K562 (cell line): ENCODE data around the gene PRMT3. TPM values are rescaled to one million over a fixed set of nuclear protein-coding genes. Genes with fewer than 3 reads are reported as not detected.

Experiments used
- CREBBP ChIP-seq: IDR thresholded peaks from one replicate; pipeline ENCODE4 v1.6.1; 2012; ENCODE audit warnings: low read depth, mild to moderate bottlenecking, control low read depth, inconsistent platforms, low read length
- EGR1 ChIP-seq: fragments of 450-650 bp; conservative IDR thresholded peaks from 2 replicates; pipeline ENCODE4 v1.6.1; 2017; ENCODE audit warnings: mild to moderate bottlenecking
- ETV1 ChIP-seq: fragments of 450-650 bp; conservative IDR thresholded peaks from 2 replicates; pipeline ENCODE4 v1.6.1; 2016; ENCODE audit warnings: missing genetic modification characterization, control low read depth, low read depth, missing compliant biosample characterization
- FOXJ2 ChIP-seq: fragments of 200-800 bp; sonication (Bioruptor generic); IDR thresholded peaks from 2 replicates; pipeline ENCODE4 v1.6.1; 2016; ENCODE audit warnings: missing genetic modification characterization, missing compliant biosample characterization
- FOXK2 ChIP-seq, 2 experiments: fragments of 450-650 bp; IDR thresholded peaks in 1 of 2; conservative IDR thresholded peaks in 1 of 2; 2 replicates each; pipeline ENCODE4 v1.6.1; 2016; ENCODE audit warnings: low read depth in 2 of 2, mild to moderate bottlenecking in 1 of 2
- GTF2F1 ChIP-seq: IDR thresholded peaks from 2 replicates; pipeline ENCODE4 v1.6.1; 2011; ENCODE audit warnings: low read depth, low read length, improper control_type of control experiment
- MTA2 ChIP-seq: fragments of 450-650 bp; IDR thresholded peaks from 2 replicates; pipeline ENCODE4 v1.6.1; 2016; ENCODE audit warnings: low read depth
- NCOA4 ChIP-seq: fragments of 450-650 bp; IDR thresholded peaks from 2 replicates; pipeline ENCODE4 v1.6.1; 2018; ENCODE audit warnings: mild to moderate bottlenecking; ENCODE audit not compliant: partially characterized antibody
- OTX1 ChIP-seq: fragments of 450-650 bp; formaldehyde crosslinking; IDR thresholded peaks from 2 replicates; pipeline ENCODE4 v1.4.0; 2022; ENCODE audit warnings: mild to moderate bottlenecking
- POLR3G ChIP-seq: IDR thresholded peaks from 2 replicates; pipeline ENCODE4 v1.6.1; 2011; ENCODE audit not compliant: insufficient read length, insufficient replicate concordance; ENCODE audit errors: extremely low read depth
- RAD51 ChIP-seq: fragments of 450-650 bp; IDR thresholded peaks from 2 replicates; pipeline ENCODE4 v1.7.1; 2016; ENCODE audit warnings: low read depth, mild to moderate bottlenecking, borderline replicate concordance
- SOX6 ChIP-seq: fragments of 450-650 bp; IDR thresholded peaks from 2 replicates; pipeline ENCODE4 v1.6.1; 2014; ENCODE audit warnings: mild to moderate bottlenecking
- TCF3 ChIP-seq: sonication (generic); formaldehyde crosslinking; IDR thresholded peaks from 2 replicates; pipeline ENCODE4 v1.4.0; 2020; ENCODE audit warnings: mild to moderate bottlenecking, missing genetic modification reagents
- ZNF12 ChIP-seq: sonication (generic); formaldehyde crosslinking; IDR thresholded peaks from 2 replicates; pipeline ENCODE4 v1.4.0; 2020; ENCODE audit warnings: mild to moderate bottlenecking, missing genetic modification reagents
- ZNF212 ChIP-seq: fragments of 450-650 bp; formaldehyde crosslinking; IDR thresholded peaks from 2 replicates; pipeline ENCODE4 v1.4.0; 2020; ENCODE audit warnings: mild to moderate bottlenecking
- ZNF274 ChIP-seq: IDR thresholded peaks from 2 replicates; pipeline ENCODE4 v1.6.1; 2011; ENCODE audit warnings: low read depth, mild to moderate bottlenecking, low read length, moderate library complexity, borderline replicate concordance
- polyA plus RNA-seq, 8 experiments: library from polyadenylated mRNA; depleted of rRNA in 4 of 8; stranded (reverse) in 5 of 8; unstranded in 3 of 8; fragments of >200 nt; fragmentation: Nextera tagmentation in 2 of 8; fragmentation: Illumina TruSeq in 1 of 8; extraction: Ambion mirVana in 2 of 8; extraction: Trizol in 1 of 8; gene quantifications; 2 replicates each; pipeline versions ENCODE4 v1.2.1 to v1.2.3, GENCODE V29; 2011 to 2014; ENCODE audit warnings: inconsistent platforms in 1 of 8, missing spikeins in 1 of 8
- total RNA-seq, 7 experiments: library from RNA; depleted of rRNA in 6 of 7; stranded (reverse); fragments of >200 nt in 6 of 7; fragmentation: Illumina TruSeq in 2 of 7; extraction: Trizol in 2 of 7; gene quantifications; 2 replicates each; pipeline versions ENCODE4 v1.2.1 to v1.2.3, GENCODE V29; 2011 to 2021; ENCODE audit warnings: low replicate concordance in 1 of 7
- TF ChIP-seq, protein P1 (sequence below): sonication (generic); formaldehyde crosslinking; IDR thresholded peaks from 2 replicates; pipeline ENCODE4 v1.8.0; 2022; ENCODE audit warnings: mild to moderate bottlenecking, missing genetic modification reagents
- TF ChIP-seq, protein P2 (sequence below), 2 experiments: fragments of 450-650 bp; IDR thresholded peaks; 2 replicates each; pipeline ENCODE4 v1.6.1; 2018; ENCODE audit warnings: mild to moderate bottlenecking in 2 of 2, low read depth in 1 of 2; ENCODE audit not compliant: partially characterized antibody in 2 of 2
- TF ChIP-seq, protein P3 (sequence below): fragments of 250-450 bp; sonication (Bioruptor Pico); IDR thresholded peaks from 2 replicates; pipeline ENCODE4 v1.8.0; 2022; ENCODE audit warnings: moderate library complexity, mild to moderate bottlenecking, inconsistent platforms
- TF ChIP-seq, protein P4 (sequence below): fragments of 450-650 bp; IDR thresholded peaks from 2 replicates; pipeline ENCODE4 v1.6.1; 2017; ENCODE audit warnings: antibody characterized with exemption, mild to moderate bottlenecking

The PRMT3 gene
- total and polyA plus RNA-seq, 9 of the 15 experiments (the other 6 are each of a cell fraction or from before 2014, with no cell fraction given), result 24.0 to 62.1 (median 44.7) TPM

DNA sequence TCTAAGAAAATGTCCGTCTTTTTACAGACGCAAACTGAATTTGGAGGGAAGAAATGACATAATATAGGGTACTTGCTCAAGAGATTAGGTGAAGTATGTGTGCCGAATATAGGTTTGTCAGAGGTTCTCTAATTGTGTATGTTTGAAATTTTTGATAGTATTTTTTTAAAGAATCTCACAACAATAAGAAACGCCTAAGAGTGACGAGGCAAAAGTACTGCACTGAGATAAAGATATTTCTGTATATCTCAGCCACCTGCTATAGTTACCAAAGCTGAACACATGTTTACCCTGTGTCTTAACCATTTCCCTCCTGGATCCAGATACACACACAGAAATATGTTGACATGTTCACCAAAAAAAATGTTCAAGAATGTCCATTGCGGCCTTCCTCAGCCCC is 92.0 kb downstream of the PRMT3 start (continued):
- peak; percentile 61 to 68; a peak in 3 of 4 replicates for TF ChIP-seq FOXK2 (conservative IDR thresholded peaks at IDR 0.05 in 1 of 2, IDR thresholded peaks at IDR 0.05 in 1 of 2; ENCODE audit: low read depth in 2 of 2)
- no peak for TF ChIP-seq ZNF274
- TF ChIP-seq, protein P1, sequence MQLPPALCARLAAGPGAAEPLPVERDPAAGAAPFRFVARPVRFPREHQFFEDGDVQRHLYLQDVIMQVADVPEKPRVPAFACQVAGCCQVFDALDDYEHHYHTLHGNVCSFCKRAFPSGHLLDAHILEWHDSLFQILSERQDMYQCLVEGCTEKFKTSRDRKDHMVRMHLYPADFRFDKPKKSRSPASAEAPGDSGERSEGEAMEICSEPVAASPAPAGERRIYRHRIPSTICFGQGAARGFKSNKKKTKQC, result no peak
- TF ChIP-seq TCF3 (CRISPR knock-in tag), result peak; percentile 51; the same call in 1 of the 2 replicates
- TF ChIP-seq CREBBP, result no peak
- TF ChIP-seq GTF2F1, result no peak
- no peak for TF ChIP-seq POLR3G
- TF ChIP-seq, protein P2, sequence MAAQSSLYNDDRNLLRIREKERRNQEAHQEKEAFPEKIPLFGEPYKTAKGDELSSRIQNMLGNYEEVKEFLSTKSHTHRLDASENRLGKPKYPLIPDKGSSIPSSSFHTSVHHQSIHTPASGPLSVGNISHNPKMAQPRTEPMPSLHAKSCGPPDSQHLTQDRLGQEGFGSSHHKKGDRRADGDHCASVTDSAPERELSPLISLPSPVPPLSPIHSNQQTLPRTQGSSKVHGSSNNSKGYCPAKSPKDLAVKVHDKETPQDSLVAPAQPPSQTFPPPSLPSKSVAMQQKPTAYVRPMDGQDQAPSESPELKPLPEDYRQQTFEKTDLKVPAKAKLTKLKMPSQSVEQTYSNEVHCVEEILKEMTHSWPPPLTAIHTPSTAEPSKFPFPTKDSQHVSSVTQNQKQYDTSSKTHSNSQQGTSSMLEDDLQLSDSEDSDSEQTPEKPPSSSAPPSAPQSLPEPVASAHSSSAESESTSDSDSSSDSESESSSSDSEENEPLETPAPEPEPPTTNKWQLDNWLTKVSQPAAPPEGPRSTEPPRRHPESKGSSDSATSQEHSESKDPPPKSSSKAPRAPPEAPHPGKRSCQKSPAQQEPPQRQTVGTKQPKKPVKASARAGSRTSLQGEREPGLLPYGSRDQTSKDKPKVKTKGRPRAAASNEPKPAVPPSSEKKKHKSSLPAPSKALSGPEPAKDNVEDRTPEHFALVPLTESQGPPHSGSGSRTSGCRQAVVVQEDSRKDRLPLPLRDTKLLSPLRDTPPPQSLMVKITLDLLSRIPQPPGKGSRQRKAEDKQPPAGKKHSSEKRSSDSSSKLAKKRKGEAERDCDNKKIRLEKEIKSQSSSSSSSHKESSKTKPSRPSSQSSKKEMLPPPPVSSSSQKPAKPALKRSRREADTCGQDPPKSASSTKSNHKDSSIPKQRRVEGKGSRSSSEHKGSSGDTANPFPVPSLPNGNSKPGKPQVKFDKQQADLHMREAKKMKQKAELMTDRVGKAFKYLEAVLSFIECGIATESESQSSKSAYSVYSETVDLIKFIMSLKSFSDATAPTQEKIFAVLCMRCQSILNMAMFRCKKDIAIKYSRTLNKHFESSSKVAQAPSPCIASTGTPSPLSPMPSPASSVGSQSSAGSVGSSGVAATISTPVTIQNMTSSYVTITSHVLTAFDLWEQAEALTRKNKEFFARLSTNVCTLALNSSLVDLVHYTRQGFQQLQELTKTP (IDR thresholded peaks at IDR 0.05; ENCODE audit: low read depth in 1 of 2, partially characterized antibody in 2 of 2), result no peak
- TF ChIP-seq, protein P3, sequence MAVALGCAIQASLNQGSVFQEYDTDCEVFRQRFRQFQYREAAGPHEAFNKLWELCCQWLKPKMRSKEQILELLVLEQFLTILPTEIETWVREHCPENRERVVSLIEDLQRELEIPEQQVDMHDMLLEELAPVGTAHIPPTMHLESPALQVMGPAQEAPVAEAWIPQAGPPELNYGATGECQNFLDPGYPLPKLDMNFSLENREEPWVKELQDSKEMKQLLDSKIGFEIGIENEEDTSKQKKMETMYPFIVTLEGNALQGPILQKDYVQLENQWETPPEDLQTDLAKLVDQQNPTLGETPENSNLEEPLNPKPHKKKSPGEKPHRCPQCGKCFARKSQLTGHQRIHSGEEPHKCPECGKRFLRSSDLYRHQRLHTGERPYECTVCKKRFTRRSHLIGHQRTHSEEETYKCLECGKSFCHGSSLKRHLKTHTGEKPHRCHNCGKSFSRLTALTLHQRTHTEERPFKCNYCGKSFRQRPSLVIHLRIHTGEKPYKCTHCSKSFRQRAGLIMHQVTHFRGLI (CRISPR knock-in tag), result no peak
- no peak for TF ChIP-seq ETV1 (tag)
- TF ChIP-seq FOXJ2 (tag), result peak; percentile 93
- peak; percentile 39; the same call in 1 of the 2 replicates for TF ChIP-seq SOX6
- no peak for TF ChIP-seq NCOA4
- TF ChIP-seq OTX1 (CRISPR knock-in tag), result no peak
- no peak for TF ChIP-seq ZNF212 (CRISPR knock-in tag)
- TF ChIP-seq MTA2, result 0 out of 2 replicates have a peak, but pooled peaks have one; percentile 5
- TF ChIP-seq, protein P4, sequence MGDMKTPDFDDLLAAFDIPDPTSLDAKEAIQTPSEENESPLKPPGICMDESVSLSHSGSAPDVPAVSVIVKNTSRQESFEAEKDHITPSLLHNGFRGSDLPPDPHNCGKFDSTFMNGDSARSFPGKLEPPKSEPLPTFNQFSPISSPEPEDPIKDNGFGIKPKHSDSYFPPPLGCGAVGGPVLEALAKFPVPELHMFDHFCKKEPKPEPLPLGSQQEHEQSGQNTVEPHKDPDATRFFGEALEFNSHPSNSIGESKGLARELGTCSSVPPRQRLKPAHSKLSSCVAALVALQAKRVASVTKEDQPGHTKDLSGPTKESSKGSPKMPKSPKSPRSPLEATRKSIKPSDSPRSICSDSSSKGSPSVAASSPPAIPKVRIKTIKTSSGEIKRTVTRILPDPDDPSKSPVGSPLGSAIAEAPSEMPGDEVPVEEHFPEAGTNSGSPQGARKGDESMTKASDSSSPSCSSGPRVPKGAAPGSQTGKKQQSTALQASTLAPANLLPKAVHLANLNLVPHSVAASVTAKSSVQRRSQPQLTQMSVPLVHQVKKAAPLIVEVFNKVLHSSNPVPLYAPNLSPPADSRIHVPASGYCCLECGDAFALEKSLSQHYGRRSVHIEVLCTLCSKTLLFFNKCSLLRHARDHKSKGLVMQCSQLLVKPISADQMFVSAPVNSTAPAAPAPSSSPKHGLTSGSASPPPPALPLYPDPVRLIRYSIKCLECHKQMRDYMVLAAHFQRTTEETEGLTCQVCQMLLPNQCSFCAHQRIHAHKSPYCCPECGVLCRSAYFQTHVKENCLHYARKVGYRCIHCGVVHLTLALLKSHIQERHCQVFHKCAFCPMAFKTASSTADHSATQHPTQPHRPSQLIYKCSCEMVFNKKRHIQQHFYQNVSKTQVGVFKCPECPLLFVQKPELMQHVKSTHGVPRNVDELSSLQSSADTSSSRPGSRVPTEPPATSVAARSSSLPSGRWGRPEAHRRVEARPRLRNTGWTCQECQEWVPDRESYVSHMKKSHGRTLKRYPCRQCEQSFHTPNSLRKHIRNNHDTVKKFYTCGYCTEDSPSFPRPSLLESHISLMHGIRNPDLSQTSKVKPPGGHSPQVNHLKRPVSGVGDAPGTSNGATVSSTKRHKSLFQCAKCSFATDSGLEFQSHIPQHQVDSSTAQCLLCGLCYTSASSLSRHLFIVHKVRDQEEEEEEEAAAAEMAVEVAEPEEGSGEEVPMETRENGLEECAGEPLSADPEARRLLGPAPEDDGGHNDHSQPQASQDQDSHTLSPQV, result peak; percentile 87
- TF ChIP-seq EGR1, result no peak
- no peak for TF ChIP-seq RAD51
- TF ChIP-seq ZNF12 (CRISPR knock-in tag), result no peak
